HEK293 (cell line): ENCODE results near the gene UMAD1.
"Not testable (repeated sequence)": the region's sequence is repeated elsewhere in the genome, so short reads cannot be mapped to it uniquely, and the experiment has no call there.

ENCODE experiments used
- CTCF ChIA-PET: fragments of 350-600 bp; formaldehyde crosslinking; extraction: SDS; loops from one replicate; lab custom pipeline; 2021; ENCODE audit warnings: antibody characterized with exemption; lab: Yijun Ruan, JAX
- POLR2A ChIA-PET: fragments of 300-600 bp; formaldehyde crosslinking; extraction: SDS; loops from one replicate; lab custom pipeline; 2020; ENCODE audit warnings: antibody characterized with exemption, inconsistent platforms; lab: Yijun Ruan, JAX
- H3K27ac ChIP-seq: fragments of 200-500 bp; sonication (Bioruptor generic); 2 replicates; pipeline ENCODE4 v1.5.1; 2014; ENCODE audit warnings: low read depth, low read length, control low read depth, inconsistent platforms; ENCODE audit errors: extremely low read depth
- H3K36me3 ChIP-seq, 2 experiments: fragments of 200-500 bp in 1 of 2; sonication (Bioruptor generic) in 1 of 2; 1 replicate in 1 of 2; 2 replicates in 1 of 2; pipeline ENCODE4 v1.5.1; 2014 to 2017; ENCODE audit warnings: inconsistent platforms in 2 of 2, low read length in 2 of 2; ENCODE audit not compliant: control insufficient read depth in 2 of 2, insufficient read depth in 1 of 2
- H3K4me1 ChIP-seq: fragments of 200-500 bp; sonication (Bioruptor generic); 2 replicates; pipeline ENCODE4 v1.5.1; 2014; ENCODE audit warnings: mild to moderate bottlenecking, low read length, inconsistent platforms; ENCODE audit not compliant: control insufficient read depth, insufficient read depth
- H3K4me3 ChIP-seq: 2 replicates; pipeline ENCODE4 v1.5.1; 2011; ENCODE audit warnings: low read depth, mild to moderate bottlenecking, control low read depth, low read length, moderate library complexity
- H3K9me3 ChIP-seq: fragments of 200-500 bp; sonication (Bioruptor generic); 2 replicates; pipeline ENCODE4 v1.5.1; 2014; ENCODE audit warnings: low read depth, low read length, inconsistent platforms; ENCODE audit not compliant: control insufficient read depth, insufficient read depth
- EGR2 ChIP-seq: fragments of 450-650 bp; formaldehyde crosslinking; IDR thresholded peaks from 2 replicates; pipeline ENCODE4 v1.5.1; 2016; ENCODE audit warnings: low read depth, missing biosample characterization, missing genetic modification characterization
- GFI1B ChIP-seq: fragments of 450-650 bp; formaldehyde crosslinking; IDR thresholded peaks from 2 replicates; pipeline ENCODE4 v1.5.1; 2016; ENCODE audit warnings: missing biosample characterization, missing genetic modification characterization
- GLIS2 ChIP-seq: fragments of 450-650 bp; formaldehyde crosslinking; IDR thresholded peaks from 2 replicates; pipeline ENCODE4 v1.5.1; 2016; ENCODE audit warnings: missing biosample characterization, missing genetic modification characterization
- HOXC10 ChIP-seq: sonication (generic); formaldehyde crosslinking; IDR thresholded peaks from 2 replicates; pipeline ENCODE4 v1.8.1; 2023; ENCODE audit warnings: mild to moderate bottlenecking, missing genetic modification reagents
- ZBTB20 ChIP-seq: fragments of 450-650 bp; formaldehyde crosslinking; IDR thresholded peaks from 2 replicates; pipeline ENCODE4 v1.5.1; 2016; ENCODE audit warnings: missing biosample characterization, missing genetic modification characterization
- ZBTB44 ChIP-seq: fragments of 450-650 bp; IDR thresholded peaks from 2 replicates; pipeline ENCODE4 v1.5.1; 2018; ENCODE audit warnings: missing biosample characterization, mild to moderate bottlenecking, missing genetic modification characterization
- ZEB2 ChIP-seq: fragments of 450-650 bp; formaldehyde crosslinking; IDR thresholded peaks from 2 replicates; pipeline ENCODE4 v1.5.1; 2016; ENCODE audit warnings: missing biosample characterization, missing genetic modification characterization
- ZIC2 ChIP-seq: fragments of 450-650 bp; formaldehyde crosslinking; IDR thresholded peaks from 2 replicates; pipeline ENCODE4 v1.5.1; 2016; ENCODE audit warnings: missing biosample characterization, missing genetic modification characterization
- ZNF121 ChIP-seq: fragments of 450-650 bp; formaldehyde crosslinking; IDR thresholded peaks from 2 replicates; pipeline ENCODE4 v1.5.1; 2016; ENCODE audit warnings: missing biosample characterization, missing genetic modification characterization
- ZNF138 ChIP-seq: fragments of 450-650 bp; formaldehyde crosslinking; IDR thresholded peaks from 2 replicates; pipeline ENCODE4 v1.5.1; 2016; ENCODE audit warnings: missing biosample characterization, missing genetic modification characterization, borderline replicate concordance
- ZNF157 ChIP-seq: fragments of 450-650 bp; formaldehyde crosslinking; IDR thresholded peaks from 2 replicates; pipeline ENCODE4 v1.5.1; 2016; ENCODE audit warnings: missing biosample characterization, missing genetic modification characterization
- ZNF16 ChIP-seq: fragments of 450-650 bp; formaldehyde crosslinking; IDR thresholded peaks from 2 replicates; pipeline ENCODE4 v1.5.1; 2016; ENCODE audit warnings: low read depth, missing biosample characterization, missing genetic modification characterization
- ZNF169 ChIP-seq: fragments of 450-650 bp; formaldehyde crosslinking; IDR thresholded peaks from 2 replicates; pipeline ENCODE4 v1.5.1; 2016; ENCODE audit warnings: missing biosample characterization, missing genetic modification characterization
- ZNF302 ChIP-seq: fragments of 450-650 bp; formaldehyde crosslinking; IDR thresholded peaks from 2 replicates; pipeline ENCODE4 v1.5.1; 2016; ENCODE audit warnings: missing biosample characterization, missing genetic modification characterization, low read depth
- ZNF37A ChIP-seq: fragments of 450-650 bp; IDR thresholded peaks from 2 replicates; pipeline ENCODE4 v1.5.1; 2018; ENCODE audit warnings: missing biosample characterization, missing genetic modification characterization
- ZNF404 ChIP-seq: fragments of 450-650 bp; formaldehyde crosslinking; IDR thresholded peaks from 2 replicates; pipeline ENCODE4 v1.5.1; 2017; ENCODE audit warnings: missing biosample characterization, missing genetic modification characterization
- ZNF510 ChIP-seq: fragments of 450-650 bp; formaldehyde crosslinking; IDR thresholded peaks from 2 replicates; pipeline ENCODE4 v1.5.1; 2018; ENCODE audit warnings: mild to moderate bottlenecking, missing genetic modification characterization, missing biosample characterization; ENCODE audit not compliant: insufficient replicate concordance
- ZNF580 ChIP-seq: fragments of 450-650 bp; formaldehyde crosslinking; IDR thresholded peaks from 2 replicates; pipeline ENCODE4 v1.5.1; 2016; ENCODE audit warnings: missing biosample characterization, missing genetic modification characterization
- ZNF837 ChIP-seq: fragments of 450-650 bp; formaldehyde crosslinking; IDR thresholded peaks from 2 replicates; pipeline ENCODE4 v1.5.1; 2016; ENCODE audit warnings: missing biosample characterization, missing genetic modification characterization

UMAD1 gene

GRCh38 chr7:7673240-7673550, 32.6 kb downstream of the UMAD1 start:
- CTCF ChIA-PET = interaction anchor here (0.7 kb wide), 2 partner anchors 65 to 119 kb away, joined by 3 to 4 read pairs; no protein-coding TSS in a partner anchor
- Histone ChIP-seq H3K27ac (no peak overlapping the region), H3K4me3 (no peak overlapping the region), H3K4me1 (no peaks in the 10 kb centered on the region), H3K36me3 (peaks cover 0 to 9% of the 10 kb centered on the region in 2 experiments; a peak in 1 of 3 replicates), H3K9me3 (no peaks in the 10 kb centered on the region)
- POLR2A ChIA-PET = no interaction called here
- TF ChIP-seq GLIS2 (tag by site-specific recombination) = no peak
- TF ChIP-seq ZNF404 (tag by site-specific recombination) = no peak
- TF ChIP-seq GFI1B = no peak
- TF ChIP-seq ZNF138 = no peak
- peak; percentile 43; the same call in 1 of the 2 replicates for TF ChIP-seq ZBTB44 (tag by site-specific recombination)

GRCh38 chr7:7675686-7676085, 35.1 kb downstream of the UMAD1 start:
- Histone ChIP-seq H3K36me3 (peaks cover 0 to 9% of the 10 kb centered on the region in 2 experiments; a peak in 1 of 3 replicates), H3K4me3 (no peak overlapping the region), H3K27ac (no peak overlapping the region), H3K9me3 (no peaks in the 10 kb centered on the region), H3K4me1 (peaks cover 1% of the 10 kb centered on the region; the same call in 1 of the 2 replicates)
- CTCF ChIA-PET = no interaction called here
- POLR2A ChIA-PET = no interaction called here
- no peak for TF ChIP-seq ZBTB20
- TF ChIP-seq ZNF16 (tag by site-specific recombination) = no peak
- TF ChIP-seq ZNF169 = no peak
- TF ChIP-seq ZIC2 (tag by site-specific recombination) = no peak
- no peak for TF ChIP-seq ZNF837 (tag by site-specific recombination)
- no peak for TF ChIP-seq ZNF121 (tag by site-specific recombination)
- no peak for TF ChIP-seq HOXC10 (CRISPR knock-in tag)
- TF ChIP-seq ZNF510 (tag by site-specific recombination) = no peak
- TF ChIP-seq ZEB2 (tag by site-specific recombination) = no peak
- TF ChIP-seq ZNF580 (tag by site-specific recombination) = no peak
- no peak for TF ChIP-seq EGR2 (tag by site-specific recombination)
- TF ChIP-seq ZNF302 (tag by site-specific recombination) = no peak
- no peak for TF ChIP-seq ZNF37A (tag by site-specific recombination)
- TF ChIP-seq ZNF157 (tag by site-specific recombination) = no peak

- H3K36me3 ChIP-seq, H3K27ac ChIP-seq, H3K4me3 ChIP-seq, H3K9me3 ChIP-seq, H3K4me1 ChIP-seq, CTCF ChIA-PET: not testable (repeated sequence)
- POLR2A ChIA-PET = interaction anchor here (0.6 kb wide), 1 partner anchor 34 kb away, joined by 3 read pairs; no protein-coding TSS in a partner anchor
Observed at GRCh38 chr7:7679640-7680039, 39.1 kb downstream of the UMAD1 start.
